Suppressor macrophage treated with lipopolysaccharide for 4 hours (primary cell): Measurements from ENCODE around the gene TCERG1L.
"Not testable (repeated sequence)": the region's sequence is repeated elsewhere in the genome, so short reads cannot be mapped to it uniquely, and the experiment has no call there.

ENCODE experiments used
- DNase-seq: peaks from one replicate; pipeline ENCODE4 v3.0.0-alpha.2; 2020

TCERG1L gene

GRCh38 chr10:131311661-131312477, at the start of gene TCERG1L:
Gene TCERG1L (minus strand): TSS chr10:131311721. CDS start chr10:131311635, 86 bp downstream.
- peak; percentile 3 for DNase-seq

- no peak for DNase-seq
Observed at GRCh38 chr10:131358741-131359442, 47.4 kb upstream of the TCERG1L start.

GRCh38 chr10:131356442-131356841, 44.9 kb upstream of the TCERG1L start:
- DNase-seq, result no peak

- no peak for DNase-seq
Observed at GRCh38 chr10:131355881-131356280, 44.4 kb upstream of the TCERG1L start.

GRCh38 chr10:131355056-131355455, 43.5 kb upstream of the TCERG1L start:
- DNase-seq, result no peak

- DNase-seq, result no peak
Observed at GRCh38 chr10:131354380-131354779, 42.9 kb upstream of the TCERG1L start.

GRCh38 chr10:131352765-131353290, 41.3 kb upstream of the TCERG1L start:
- DNase-seq, result no peak

- DNase-seq, result no peak
Observed at GRCh38 chr10:131350660-131351059, 39.1 kb upstream of the TCERG1L start.

- no peak for DNase-seq
Observed at GRCh38 chr10:131350245-131350644, 38.7 kb upstream of the TCERG1L start.

GRCh38 chr10:131346456-131346855, 34.9 kb upstream of the TCERG1L start:
- DNase-seq, result no peak

GRCh38 chr10:131345691-131346090, 34.2 kb upstream of the TCERG1L start:
- DNase-seq, result no peak

- no peak for DNase-seq
Observed at GRCh38 chr10:131344747-131345146, 33.2 kb upstream of the TCERG1L start.

GRCh38 chr10:131337741-131338140, 26.2 kb upstream of the TCERG1L start:
- DNase-seq, result no peak

- DNase-seq, result no peak
Observed at GRCh38 chr10:131332821-131333220, 21.3 kb upstream of the TCERG1L start.

- no peak for DNase-seq
Observed at GRCh38 chr10:131323880-131324279, 12.4 kb upstream of the TCERG1L start.

GRCh38 chr10:131323025-131323424, 11.5 kb upstream of the TCERG1L start:
- DNase-seq, result no peak

- DNase-seq, result not testable (repeated sequence)
Observed at GRCh38 chr10:131322575-131322974, 11.1 kb upstream of the TCERG1L start.

- no peak for DNase-seq
Observed at GRCh38 chr10:131320860-131321604, 9.5 kb upstream of the TCERG1L start.

- DNase-seq, result no peak
Observed at GRCh38 chr10:131318814-131319213, 7.3 kb upstream of the TCERG1L start.

GRCh38 chr10:131318291-131318690, 6.8 kb upstream of the TCERG1L start:
- no peak for DNase-seq

GRCh38 chr10:131316321-131317075, 5.0 kb upstream of the TCERG1L start:
- DNase-seq, result no peak

- DNase-seq, result no peak
Observed at GRCh38 chr10:131315344-131315743, 3.8 kb upstream of the TCERG1L start.
